ENCODE results near the gene CD4.
A peak's percentile ranks its signal among the peaks of the same experiment; 100 is the strongest.

Gene CD4

GRCh38 chr12:6813363-6813762 lies 24.0 kb downstream of the CD4 start:
- no peak overlapping the region for H3K4me3 ChIP-seq (ENCODE audit: insufficient read depth, low read depth, low read length)
- no peak overlapping the region for H3K27ac ChIP-seq (ENCODE audit: insufficient read depth, low read depth, low read length, poor library complexity, severe bottlenecking)
- 89 to 95% methylated on average over 3 to 4 of the region's 4 CpGs for WGBS, 2 experiments
- H3K36me3 ChIP-seq (ENCODE audit: control insufficient read depth, insufficient read depth, low read length): no peaks in the 10 kb centered on the region
- no peaks in the 10 kb centered on the region for H3K27me3 ChIP-seq (ENCODE audit: control insufficient read depth, insufficient read depth, low read length, poor library complexity, severe bottlenecking)
- H3K9me3 ChIP-seq (ENCODE audit: control insufficient read depth, low read length): no peaks in the 10 kb centered on the region
- peaks cover 11% of the 10 kb centered on the region for H3K4me1 ChIP-seq (ENCODE audit: control insufficient read depth, insufficient read depth, low read length)

GRCh38 chr12:6816598-6816997 lies 27.3 kb downstream of the CD4 start:
- Histone ChIP-seq H3K27ac (ENCODE audit: insufficient read depth, low read depth, low read length, poor library complexity, severe bottlenecking) (no peak overlapping the region), H3K27me3 (ENCODE audit: control insufficient read depth, insufficient read depth, low read length, poor library complexity, severe bottlenecking) (no peaks in the 10 kb centered on the region)
- WGBS, 2 experiments: 94 to 95% methylated on average over 3 of the region's 3 CpGs

GRCh38 chr12:6817098-6817497 lies 27.8 kb downstream of the CD4 start:
- no peak overlapping the region for H3K27ac ChIP-seq (ENCODE audit: insufficient read depth, low read depth, low read length, poor library complexity, severe bottlenecking)
- H3K4me1 ChIP-seq (ENCODE audit: control insufficient read depth, insufficient read depth, low read length): peaks cover 39% of the 10 kb centered on the region
- no peaks in the 10 kb centered on the region for H3K9me3 ChIP-seq (ENCODE audit: control insufficient read depth, low read length)
- H3K4me3 ChIP-seq (ENCODE audit: insufficient read depth, low read depth, low read length): no peak overlapping the region
- 92 to 97% methylated on average over 8 of the region's 8 CpGs for WGBS, 2 experiments
- H3K27me3 ChIP-seq (ENCODE audit: control insufficient read depth, insufficient read depth, low read length, poor library complexity, severe bottlenecking): no peaks in the 10 kb centered on the region
- no peaks in the 10 kb centered on the region for H3K36me3 ChIP-seq (ENCODE audit: control insufficient read depth, insufficient read depth, low read length)

More at GRCh38 chr12:6816598-6816997, 27.3 kb downstream of the CD4 start:
- Histone ChIP-seq H3K36me3 (ENCODE audit: control insufficient read depth, insufficient read depth, low read length) (no peaks in the 10 kb centered on the region), H3K4me3 (ENCODE audit: insufficient read depth, low read depth, low read length) (no peak overlapping the region), H3K9me3 (ENCODE audit: control insufficient read depth, low read length) (no peaks in the 10 kb centered on the region), H3K4me1 (ENCODE audit: control insufficient read depth, insufficient read depth, low read length) (peaks cover 35% of the 10 kb centered on the region)

GRCh38 chr12:6817662-6818157 lies 28.4 kb downstream of the CD4 start:
- Histone ChIP-seq H3K4me1 (ENCODE audit: control insufficient read depth, insufficient read depth, low read length) (peaks cover 45% of the 10 kb centered on the region), H3K9me3 (ENCODE audit: control insufficient read depth, low read length) (no peaks in the 10 kb centered on the region), H3K4me3 (ENCODE audit: insufficient read depth, low read depth, low read length) (no peak overlapping the region), H3K36me3 (ENCODE audit: control insufficient read depth, insufficient read depth, low read length) (no peaks in the 10 kb centered on the region), H3K27me3 (ENCODE audit: control insufficient read depth, insufficient read depth, low read length, poor library complexity, severe bottlenecking) (no peaks in the 10 kb centered on the region), H3K27ac (ENCODE audit: insufficient read depth, low read depth, low read length, poor library complexity, severe bottlenecking) (no peak overlapping the region)
- WGBS, 2 experiments: 82 to 91% methylated on average over 20 of the region's 20 CpGs

GRCh38 chr12:6818222-6818621 lies 28.9 kb downstream of the CD4 start:
- H3K27ac ChIP-seq (ENCODE audit: insufficient read depth, low read depth, low read length, poor library complexity, severe bottlenecking): no peak overlapping the region
- 63 to 68% methylated on average over 10 of the region's 10 CpGs for WGBS, 2 experiments
- H3K4me1 ChIP-seq (ENCODE audit: control insufficient read depth, insufficient read depth, low read length): peaks cover 50% of the 10 kb centered on the region
- no peak overlapping the region for H3K4me3 ChIP-seq (ENCODE audit: insufficient read depth, low read depth, low read length)
- H3K36me3 ChIP-seq (ENCODE audit: control insufficient read depth, insufficient read depth, low read length): no peaks in the 10 kb centered on the region
- no peaks in the 10 kb centered on the region for H3K9me3 ChIP-seq (ENCODE audit: control insufficient read depth, low read length)
- no peaks in the 10 kb centered on the region for H3K27me3 ChIP-seq (ENCODE audit: control insufficient read depth, insufficient read depth, low read length, poor library complexity, severe bottlenecking)

GRCh38 chr12:6818645-6819044 lies 29.3 kb downstream of the CD4 start:
- WGBS, 2 experiments: 72 to 84% methylated on average over 5 of the region's 5 CpGs
- Histone ChIP-seq H3K4me1 (ENCODE audit: control insufficient read depth, insufficient read depth, low read length) (peaks cover 54% of the 10 kb centered on the region), H3K9me3 (ENCODE audit: control insufficient read depth, low read length) (no peaks in the 10 kb centered on the region), H3K27me3 (ENCODE audit: control insufficient read depth, insufficient read depth, low read length, poor library complexity, severe bottlenecking) (no peaks in the 10 kb centered on the region), H3K27ac (ENCODE audit: insufficient read depth, low read depth, low read length, poor library complexity, severe bottlenecking) (no peak overlapping the region), H3K36me3 (ENCODE audit: control insufficient read depth, insufficient read depth, low read length) (no peaks in the 10 kb centered on the region), H3K4me3 (ENCODE audit: insufficient read depth, low read depth, low read length) (no peak overlapping the region)

- no peaks in the 10 kb centered on the region for H3K27me3 ChIP-seq (ENCODE audit: control insufficient read depth, insufficient read depth, low read length, poor library complexity, severe bottlenecking)
Observed at GRCh38 chr12:6819106-6820030, 30.0 kb downstream of the CD4 start.

GRCh38 chr12:6820166-6820565 lies 30.8 kb downstream of the CD4 start:
- 31 to 34% methylated on average over 5 of the region's 5 CpGs for WGBS, 2 experiments
- Histone ChIP-seq H3K4me1 (ENCODE audit: control insufficient read depth, insufficient read depth, low read length) (peaks cover 63% of the 10 kb centered on the region), H3K4me3 (ENCODE audit: insufficient read depth, low read depth, low read length) (no peak overlapping the region), H3K27me3 (ENCODE audit: control insufficient read depth, insufficient read depth, low read length, poor library complexity, severe bottlenecking) (no peaks in the 10 kb centered on the region), H3K9me3 (ENCODE audit: control insufficient read depth, low read length) (no peaks in the 10 kb centered on the region), H3K27ac (ENCODE audit: insufficient read depth, low read depth, low read length, poor library complexity, severe bottlenecking) (peak overlapping the region; percentile 67), H3K36me3 (ENCODE audit: control insufficient read depth, insufficient read depth, low read length) (no peaks in the 10 kb centered on the region)

More at GRCh38 chr12:6819106-6820030, 30.0 kb downstream of the CD4 start:
- Histone ChIP-seq H3K36me3 (ENCODE audit: control insufficient read depth, insufficient read depth, low read length) (no peaks in the 10 kb centered on the region), H3K9me3 (ENCODE audit: control insufficient read depth, low read length) (no peaks in the 10 kb centered on the region), H3K4me3 (ENCODE audit: insufficient read depth, low read depth, low read length) (no peak overlapping the region), H3K27ac (ENCODE audit: insufficient read depth, low read depth, low read length, poor library complexity, severe bottlenecking) (peak overlapping the region; percentile 67), H3K4me1 (ENCODE audit: control insufficient read depth, insufficient read depth, low read length) (peaks cover 59% of the 10 kb centered on the region)
- 75 to 79% methylated on average over 13 of the region's 13 CpGs for WGBS, 2 experiments

GRCh38 chr12:6821591-6822425 lies 32.5 kb downstream of the CD4 start, which contains the start of gene GPR162:
TSS of gene GPR162 (plus strand) at chr12:6821821. CDS start at chr12:6823899, 2,078 bp downstream.
- H3K4me1 ChIP-seq (ENCODE audit: control insufficient read depth, insufficient read depth, low read length): peaks cover 71% of the 10 kb centered on the region
- peak within 1 kb of the TSS; percentile 45 for H3K4me3 ChIP-seq (ENCODE audit: insufficient read depth, low read depth, low read length)
- H3K27me3 ChIP-seq (ENCODE audit: control insufficient read depth, insufficient read depth, low read length, poor library complexity, severe bottlenecking): no peaks in the 10 kb centered on the region
- no peaks in the 10 kb centered on the region for H3K9me3 ChIP-seq (ENCODE audit: control insufficient read depth, low read length)
- H3K36me3 ChIP-seq (ENCODE audit: control insufficient read depth, insufficient read depth, low read length): no peaks in the 10 kb centered on the region
- peak within 1 kb of the TSS; percentile 69 for H3K27ac ChIP-seq (ENCODE audit: insufficient read depth, low read depth, low read length, poor library complexity, severe bottlenecking)
- 0 to 1% methylated on average over 25 to 28 of the region's 28 CpGs for WGBS, 2 experiments

Measured in ectodermal cell (in vitro differentiated cells).